ENCODE data around the gene KLHDC10.
"Not testable (repeated sequence)": the region's sequence is repeated elsewhere in the genome, so short reads cannot be mapped to it uniquely, and the experiment has no call there.

Gene KLHDC10

DNA sequence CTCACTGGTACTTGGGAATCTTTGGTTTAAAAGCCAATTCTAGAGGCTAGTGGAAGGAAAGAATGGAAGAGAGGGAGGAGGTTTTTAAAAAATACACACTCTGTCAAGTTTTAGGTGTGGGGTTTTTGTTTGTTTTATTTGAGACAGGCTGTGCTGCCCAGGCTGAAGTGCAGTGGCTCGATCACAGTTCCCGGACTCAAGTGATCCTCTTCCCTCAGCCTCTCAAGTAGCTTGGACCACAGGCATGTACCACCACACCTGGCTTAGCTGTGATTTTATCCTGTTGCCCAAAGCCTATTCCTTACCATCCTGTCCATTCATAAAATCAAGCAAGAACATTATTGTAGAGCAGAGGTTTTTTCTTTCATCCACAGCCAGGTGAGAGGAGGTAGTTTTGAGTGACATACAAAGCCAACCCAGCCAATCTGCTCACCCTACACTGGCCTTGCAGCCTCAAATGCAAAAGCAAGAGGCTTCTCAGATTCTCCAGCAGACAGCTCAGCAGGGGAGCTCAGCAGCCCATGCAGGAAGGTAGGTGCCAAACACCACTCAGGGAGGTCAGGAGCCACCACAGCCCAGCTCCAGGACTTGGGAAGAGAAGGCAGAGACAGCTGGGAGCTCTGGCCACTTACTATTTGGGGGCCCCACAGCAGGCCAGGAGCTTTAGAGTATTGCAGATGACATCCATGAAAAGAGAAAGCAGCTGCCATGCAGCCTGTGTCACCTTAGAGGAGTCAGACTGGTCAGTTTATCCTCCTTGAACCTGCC lies 69.0 kb downstream of the KLHDC10 start:
- Mint-ChIP-seq H3K9me3 (no peaks in the 10 kb centered on the region), H3K36me3 (ENCODE audit: low read depth) (peaks cover 34% of the 10 kb centered on the region), H3K27ac (no peak overlapping the region)

DNA sequence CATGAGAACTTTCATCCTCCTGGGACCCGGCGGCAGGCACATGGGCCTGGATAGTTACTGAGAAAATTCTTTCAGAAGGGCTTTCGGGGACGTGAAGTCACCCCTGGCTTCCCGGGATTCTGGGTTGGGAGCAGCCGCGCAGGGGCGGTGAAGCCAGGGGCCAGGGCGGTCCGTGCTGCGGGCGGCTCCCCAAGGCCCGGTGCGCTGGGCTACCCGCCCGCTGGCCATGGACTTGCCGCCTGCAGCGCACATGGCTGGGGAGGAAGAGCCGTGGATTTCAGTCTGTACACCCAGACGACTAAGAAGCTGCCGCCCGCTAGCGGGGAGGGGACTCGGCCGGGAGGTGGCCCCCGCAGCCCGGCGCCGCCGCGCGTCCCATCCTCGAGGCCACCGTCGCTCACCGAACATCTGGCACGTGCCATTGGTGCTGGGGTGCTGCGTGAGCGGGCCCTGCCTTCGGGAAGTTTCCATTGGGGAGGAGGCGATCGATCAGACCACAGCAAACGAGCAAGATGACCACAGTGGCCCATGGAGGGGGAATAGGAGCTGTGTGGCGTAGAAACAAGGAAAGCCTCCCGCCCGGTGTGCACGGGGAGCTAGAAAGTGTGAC lies 70.3 kb downstream of the KLHDC10 start:
- Mint-ChIP-seq H3K4me3 (peak overlapping the region; percentile 58), H3K27me3 (no peaks in the 10 kb centered on the region), H3K36me3 (ENCODE audit: low read depth) (peaks cover 29% of the 10 kb centered on the region), H3K4me1 (ENCODE audit: low read depth) (peaks cover 27% of the 10 kb centered on the region), H3K27ac (no peak overlapping the region), H3K9me3 (no peaks in the 10 kb centered on the region)

More for the DNA sequence above, 69.0 kb downstream of the KLHDC10 start:
- H3K4me3 Mint-ChIP-seq: no peak overlapping the region
- H3K27me3 Mint-ChIP-seq: no peaks in the 10 kb centered on the region
- H3K4me1 Mint-ChIP-seq (ENCODE audit: low read depth): peaks cover 28% of the 10 kb centered on the region

DNA sequence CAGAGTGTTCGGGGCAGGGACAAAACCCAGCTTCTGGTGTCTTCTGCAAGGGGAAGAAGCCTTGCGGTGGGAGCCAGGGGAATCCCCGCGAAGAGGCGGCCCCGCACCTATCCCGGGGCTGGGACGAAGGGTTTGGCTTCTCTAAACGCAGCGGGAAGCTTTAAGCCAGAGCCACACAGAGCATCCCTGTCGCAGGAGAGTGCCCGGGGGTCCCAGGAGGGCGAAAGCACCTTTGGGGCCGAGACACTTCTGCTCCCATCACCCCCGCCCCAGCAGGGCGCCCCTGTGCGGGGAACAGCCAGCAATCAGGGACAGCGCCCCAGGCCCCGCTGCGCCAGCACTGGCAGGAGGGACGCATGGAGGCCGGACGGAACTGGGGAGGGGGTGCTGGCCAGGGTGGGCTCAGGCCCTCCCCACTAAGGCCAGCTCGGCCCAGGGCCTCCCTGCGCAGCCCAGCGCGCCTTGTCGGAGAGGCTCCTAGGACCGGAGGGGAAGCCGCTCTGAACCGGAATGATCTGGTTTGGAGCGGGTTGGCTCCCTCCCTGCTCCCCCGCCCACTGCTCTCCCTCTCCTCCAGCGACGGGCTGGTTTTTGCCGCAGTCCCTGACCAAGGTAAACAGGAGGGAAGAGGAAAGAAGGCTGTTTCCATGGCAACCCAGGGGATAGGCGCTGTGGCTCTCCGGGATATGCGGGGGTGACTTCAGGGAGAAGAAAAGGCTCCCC lies 71.0 kb downstream of the KLHDC10 start:
- Mint-ChIP-seq H3K4me3 (peak overlapping the region; percentile 58), H3K4me1 (ENCODE audit: low read depth) (peaks cover 23% of the 10 kb centered on the region), H3K36me3 (ENCODE audit: low read depth) (peaks cover 22% of the 10 kb centered on the region), H3K9me3 (no peaks in the 10 kb centered on the region), H3K27ac (peak overlapping the region; percentile 21), H3K27me3 (no peaks in the 10 kb centered on the region)

DNA sequence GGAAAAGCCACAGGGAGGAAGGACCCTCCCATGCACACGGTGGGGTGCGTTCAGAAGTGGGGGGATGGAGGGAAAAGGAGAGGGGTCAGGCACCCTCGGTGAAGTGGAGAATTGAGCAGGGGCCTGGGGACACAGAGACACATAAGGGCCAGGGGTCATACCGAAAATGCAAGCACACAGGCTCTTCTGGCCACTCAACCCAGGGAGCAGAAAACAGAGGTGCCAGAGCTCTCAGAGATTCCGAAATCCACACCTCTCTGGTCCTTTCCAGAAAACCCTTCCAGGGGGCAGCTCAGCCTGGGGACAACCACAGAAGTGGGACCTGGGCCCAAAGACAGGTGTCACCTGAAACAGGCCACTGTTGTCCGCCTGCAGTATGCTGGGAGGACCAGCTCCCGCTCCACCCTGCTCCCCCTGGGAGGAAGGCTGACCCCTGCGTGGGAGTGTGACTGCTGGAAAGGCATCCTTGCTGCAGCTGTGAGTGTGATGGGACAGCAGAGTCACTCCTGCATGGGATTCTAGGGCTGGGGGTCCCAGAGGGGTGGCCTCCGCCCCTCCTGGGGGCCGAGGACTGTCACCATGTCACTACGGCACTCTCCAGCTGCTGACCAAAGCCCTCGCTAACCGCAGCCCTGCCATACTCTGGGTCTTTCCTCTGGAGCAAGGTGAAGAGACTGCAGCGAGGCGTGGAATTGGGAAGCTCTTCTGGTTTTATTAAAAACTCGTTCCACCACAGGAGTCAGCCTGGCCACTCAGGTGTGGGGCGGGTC lies 71.7 kb downstream of the KLHDC10 start:
- Mint-ChIP-seq H3K27me3 (no peaks in the 10 kb centered on the region), H3K9me3 (no peaks in the 10 kb centered on the region), H3K4me1 (ENCODE audit: low read depth) (peaks cover 19% of the 10 kb centered on the region), H3K36me3 (ENCODE audit: low read depth) (peaks cover 19% of the 10 kb centered on the region), H3K27ac (peak overlapping the region; percentile 21), H3K4me3 (no peak overlapping the region)

DNA sequence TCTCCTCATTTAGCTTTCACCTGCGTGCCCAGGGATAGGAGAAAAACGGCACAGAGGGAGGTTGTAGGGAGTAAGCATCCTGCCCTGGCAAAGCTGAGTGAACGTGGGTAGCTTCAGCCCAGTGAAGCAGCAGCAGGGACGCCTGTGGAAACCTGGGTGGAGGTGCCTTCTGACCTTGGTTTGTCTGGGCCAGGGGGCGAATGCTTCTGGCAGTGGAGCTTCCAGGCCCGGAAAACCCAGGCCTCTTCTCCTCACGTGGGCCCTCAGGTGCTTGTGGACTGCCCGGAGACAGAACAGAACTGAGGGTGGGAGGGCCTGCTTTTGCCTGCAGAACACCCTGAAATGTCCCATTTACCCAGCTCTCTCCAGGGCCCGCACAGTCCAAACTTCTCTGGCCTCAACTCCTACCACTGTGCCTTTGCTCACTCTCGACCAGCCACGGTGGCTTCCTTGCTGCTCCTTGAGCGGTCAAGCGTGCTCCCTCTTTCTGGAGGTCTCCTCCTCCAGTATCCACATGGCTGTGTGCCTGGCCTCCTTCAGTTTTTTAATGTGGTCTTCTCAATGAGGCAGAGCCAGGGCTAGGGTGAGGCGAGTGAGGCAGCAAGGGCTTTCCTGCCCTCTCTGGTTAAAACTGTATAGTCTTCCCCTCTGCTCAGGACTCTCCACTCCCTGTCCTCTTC lies 72.5 kb downstream of the KLHDC10 start:
- Mint-ChIP-seq H3K27me3 (no peaks in the 10 kb centered on the region), H3K27ac (no peak overlapping the region), H3K9me3 (no peaks in the 10 kb centered on the region), H3K4me3 (no peak overlapping the region), H3K36me3 (ENCODE audit: low read depth) (peaks cover 16% of the 10 kb centered on the region), H3K4me1 (ENCODE audit: low read depth) (peaks cover 19% of the 10 kb centered on the region)

DNA sequence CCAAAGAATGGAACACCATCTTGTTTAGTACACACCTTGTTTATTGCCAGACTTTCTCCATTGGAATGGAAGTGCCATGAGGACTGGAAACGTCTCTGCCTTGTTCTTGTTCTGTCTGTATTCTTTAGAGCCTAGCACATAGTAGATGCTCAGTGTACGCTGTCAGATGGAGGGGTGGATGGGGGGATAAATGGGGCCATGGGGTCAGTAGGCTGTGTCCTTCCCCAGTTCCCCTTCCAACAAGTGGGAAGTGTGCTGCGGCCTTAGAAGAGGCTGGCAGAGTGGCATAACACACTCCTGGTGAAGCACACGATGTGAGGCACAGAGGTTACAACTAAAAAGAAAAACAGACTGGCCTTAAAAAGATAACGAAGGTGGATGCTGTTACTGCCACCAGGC lies 73.0 kb downstream of the KLHDC10 start:
- H3K36me3 Mint-ChIP-seq (ENCODE audit: low read depth): peaks cover 13% of the 10 kb centered on the region
- no peaks in the 10 kb centered on the region for H3K27me3 Mint-ChIP-seq
- no peaks in the 10 kb centered on the region for H3K9me3 Mint-ChIP-seq
- no peak overlapping the region for H3K27ac Mint-ChIP-seq
- no peak overlapping the region for H3K4me3 Mint-ChIP-seq
- peaks cover 19% of the 10 kb centered on the region for H3K4me1 Mint-ChIP-seq (ENCODE audit: low read depth)

DNA sequence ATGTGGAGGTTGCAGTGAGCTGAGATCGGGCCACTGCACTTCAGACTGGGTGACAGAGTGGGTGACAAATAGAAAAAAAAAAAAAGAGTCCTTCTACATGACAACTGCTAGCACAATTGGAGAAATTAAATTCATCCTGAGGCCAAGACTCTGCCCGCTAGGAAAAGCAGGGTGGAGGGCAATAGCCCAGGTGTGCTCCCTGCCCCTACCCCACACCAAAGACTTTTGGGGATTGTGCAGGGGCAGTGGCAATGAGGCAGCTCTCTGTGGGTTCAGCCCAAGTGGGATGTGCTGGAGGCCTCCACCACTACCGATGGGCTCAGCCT lies 73.6 kb downstream of the KLHDC10 start:
- Mint-ChIP-seq H3K27me3 (no peaks in the 10 kb centered on the region), H3K4me3 (no peak overlapping the region), H3K4me1 (ENCODE audit: low read depth) (peaks cover 19% of the 10 kb centered on the region), H3K27ac (no peak overlapping the region), H3K36me3 (ENCODE audit: low read depth) (peaks cover 11% of the 10 kb centered on the region), H3K9me3 (no peaks in the 10 kb centered on the region)

DNA sequence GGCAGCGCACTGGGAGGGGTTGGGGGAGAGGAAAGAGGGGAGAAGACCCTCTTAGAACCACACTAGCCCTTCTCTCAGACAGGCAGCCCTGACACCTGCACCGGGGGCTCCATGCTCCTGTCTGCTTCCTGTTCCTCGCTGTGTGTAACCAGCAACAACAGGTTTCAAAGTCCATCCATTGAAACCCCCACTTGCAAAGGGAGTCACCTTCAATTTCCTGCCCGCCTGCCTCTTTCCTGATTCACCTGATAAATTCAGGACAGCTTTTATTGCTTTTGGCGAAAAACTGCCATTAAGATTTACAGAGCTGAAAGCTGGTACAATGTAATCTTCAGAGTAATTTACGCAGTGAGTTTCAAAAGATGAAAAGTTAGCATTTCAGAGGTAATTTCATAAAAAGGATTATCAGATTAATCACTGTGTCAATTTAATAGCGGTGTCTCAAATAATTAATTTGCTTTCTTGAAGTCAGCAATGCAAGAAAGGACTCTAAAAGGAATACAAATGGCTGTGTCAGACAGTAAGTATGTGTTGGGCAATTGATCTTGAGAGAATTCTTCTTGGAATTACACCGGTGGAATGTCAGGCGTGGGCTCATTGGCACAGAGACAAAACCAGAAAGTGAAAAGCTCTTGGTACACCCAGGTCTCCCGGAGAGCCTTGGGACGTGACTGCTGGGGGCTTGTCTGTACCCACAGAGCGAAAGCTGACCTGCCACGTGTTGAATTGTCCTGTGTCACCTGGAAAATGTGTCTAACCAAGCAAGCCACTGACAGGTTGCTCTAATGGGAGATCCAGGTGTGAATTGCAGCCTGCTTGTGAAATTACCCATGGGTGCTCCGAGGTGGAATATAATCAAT lies 74.2 kb downstream of the KLHDC10 start:
- Mint-ChIP-seq H3K4me1 (ENCODE audit: low read depth) (peaks cover 19% of the 10 kb centered on the region), H3K27me3 (no peaks in the 10 kb centered on the region), H3K27ac (no peak overlapping the region)

DNA sequence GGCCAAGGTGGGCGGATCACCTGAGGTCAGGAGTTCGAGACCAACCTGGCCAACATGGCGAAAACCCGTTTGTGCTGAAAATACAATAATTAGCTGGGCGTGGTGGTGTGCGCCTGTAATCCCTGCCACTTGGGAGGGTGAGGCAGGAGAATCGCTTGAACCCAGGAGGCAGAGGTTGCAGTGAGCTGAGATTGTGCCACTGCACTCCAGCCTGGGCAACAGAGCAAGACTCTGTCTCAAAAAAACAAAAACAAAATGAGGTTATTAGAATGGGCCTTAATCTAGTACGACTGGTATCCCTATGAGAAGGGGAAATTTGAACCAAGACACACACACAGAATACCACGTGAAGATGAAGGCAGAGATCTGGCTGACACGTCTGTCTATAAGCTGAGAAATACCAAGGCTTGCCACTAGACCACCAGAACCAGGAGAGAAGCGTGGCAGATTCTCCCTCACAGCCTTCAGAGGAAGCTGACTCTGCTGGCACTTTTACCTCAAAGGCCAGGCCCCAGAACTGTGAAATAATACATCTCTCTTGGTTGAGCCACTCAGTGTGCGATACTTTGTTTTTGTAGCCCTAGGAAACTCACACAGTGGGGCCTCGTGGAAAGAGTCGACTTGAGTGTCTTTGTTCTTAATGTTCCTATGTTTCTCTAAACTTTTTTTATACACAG lies 75.2 kb downstream of the KLHDC10 start:
- H3K27me3 Mint-ChIP-seq: peaks cover 3% of the 10 kb centered on the region
- H3K36me3 Mint-ChIP-seq (ENCODE audit: low read depth): no peaks in the 10 kb centered on the region
- no peaks in the 10 kb centered on the region for H3K9me3 Mint-ChIP-seq
- no peak overlapping the region for H3K27ac Mint-ChIP-seq
- H3K4me1 Mint-ChIP-seq (ENCODE audit: low read depth): peaks cover 15% of the 10 kb centered on the region
- H3K4me3 Mint-ChIP-seq: no peak overlapping the region

More for the DNA sequence above, 74.2 kb downstream of the KLHDC10 start:
- Mint-ChIP-seq H3K36me3 (ENCODE audit: low read depth) (peaks cover 5% of the 10 kb centered on the region), H3K9me3 (no peaks in the 10 kb centered on the region), H3K4me3 (no peak overlapping the region)

DNA sequence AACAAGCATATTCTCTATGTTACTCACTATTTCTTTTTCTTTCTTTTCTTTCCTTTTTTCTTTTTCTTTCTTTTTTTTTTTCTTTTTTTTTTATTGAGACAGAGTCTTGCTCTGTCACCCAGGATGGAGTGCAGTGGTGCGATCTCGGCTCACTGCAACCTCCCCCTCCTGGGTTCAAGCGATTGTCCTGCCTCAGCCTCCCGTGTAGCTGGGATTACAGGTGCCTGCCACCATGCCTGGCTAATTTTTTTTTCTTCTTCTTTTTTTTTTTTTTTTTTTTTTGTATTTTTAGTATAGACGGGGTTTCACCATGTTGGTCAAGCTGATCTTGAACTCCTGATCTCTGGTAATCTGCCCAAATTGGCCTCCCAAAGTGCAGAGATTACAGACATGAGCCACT lies 75.8 kb downstream of the KLHDC10 start:
- not testable (repeated sequence) for H3K36me3 Mint-ChIP-seq (ENCODE audit: low read depth); H3K27ac Mint-ChIP-seq; H3K4me3 Mint-ChIP-seq; H3K27me3 Mint-ChIP-seq; H3K9me3 Mint-ChIP-seq
- H3K4me1 Mint-ChIP-seq (ENCODE audit: low read depth): peaks cover 12% of the 10 kb centered on the region

DNA sequence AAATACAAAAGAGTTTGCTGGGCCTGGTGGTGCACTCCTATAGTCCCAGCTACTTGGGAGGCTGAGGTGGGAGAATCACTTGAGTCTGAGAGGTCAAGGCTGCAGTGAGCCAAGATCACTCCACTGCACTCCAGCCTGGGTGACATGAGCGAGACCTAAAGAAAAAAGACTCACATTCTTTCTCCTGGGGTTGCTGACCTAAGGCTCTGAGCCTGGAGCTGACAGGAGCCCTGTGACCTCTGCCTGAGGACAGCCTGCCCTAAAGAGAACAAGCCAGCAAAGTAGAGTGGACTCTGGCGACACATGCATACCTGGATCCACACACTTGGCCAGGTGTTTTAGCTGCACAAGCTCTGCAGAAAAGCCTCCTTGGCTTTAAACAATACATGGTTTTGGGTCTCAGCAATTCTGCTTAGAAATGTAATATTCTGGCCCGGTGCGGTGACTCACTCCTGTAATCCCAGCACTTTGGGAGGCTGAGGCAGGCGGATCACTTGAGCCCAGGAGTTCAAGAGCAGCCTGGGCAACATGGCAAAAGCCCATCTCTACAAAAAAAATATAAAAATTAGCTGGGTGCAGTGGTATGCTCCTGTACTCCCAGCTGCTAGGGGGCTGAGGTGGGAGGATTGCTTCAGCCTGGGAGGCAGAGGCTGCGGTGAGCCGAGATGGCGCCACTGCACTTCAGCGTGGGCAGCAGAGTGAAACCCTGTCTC lies 76.5 kb downstream of the KLHDC10 start:
- Mint-ChIP-seq H3K27ac (no peak overlapping the region), H3K9me3 (no peaks in the 10 kb centered on the region), H3K4me3 (no peak overlapping the region), H3K36me3 (ENCODE audit: low read depth) (no peaks in the 10 kb centered on the region), H3K27me3 (peaks cover 3% of the 10 kb centered on the region), H3K4me1 (ENCODE audit: low read depth) (peaks cover 9% of the 10 kb centered on the region)

DNA sequence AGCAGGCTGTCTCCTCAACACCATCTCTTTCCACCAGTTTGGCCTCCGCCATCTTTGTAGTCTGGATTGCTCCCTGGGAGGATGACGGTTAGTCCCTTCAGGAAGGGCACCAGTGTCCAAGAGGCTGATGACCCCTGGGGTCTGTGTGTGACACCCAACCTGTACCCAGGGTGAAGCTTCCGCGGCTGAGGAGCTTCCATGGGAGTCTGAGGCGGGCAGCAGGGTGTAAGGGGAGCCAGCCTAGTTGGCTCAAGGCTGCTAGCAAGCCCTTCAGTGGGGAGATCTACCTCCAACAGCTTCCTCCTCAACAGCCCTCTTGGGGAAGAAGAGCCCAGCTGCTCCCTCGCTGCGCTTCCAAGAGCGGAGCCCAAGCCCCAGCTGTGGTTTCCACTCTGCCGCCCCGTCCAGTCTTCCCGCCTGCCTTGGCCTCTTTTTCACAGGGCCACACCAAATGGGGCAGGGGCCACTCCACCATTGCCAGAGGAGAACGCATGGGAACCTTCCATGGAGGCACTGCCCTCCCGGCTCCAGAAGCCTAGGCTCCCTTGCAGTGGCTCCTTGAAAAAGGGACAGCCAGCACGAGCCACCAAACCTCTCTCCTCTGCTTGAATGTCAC lies 77.5 kb downstream of the KLHDC10 start:
- Mint-ChIP-seq H3K36me3 (ENCODE audit: low read depth) (no peaks in the 10 kb centered on the region), H3K27ac (no peak overlapping the region), H3K9me3 (no peaks in the 10 kb centered on the region), H3K4me3 (no peak overlapping the region), H3K27me3 (peaks cover 3% of the 10 kb centered on the region), H3K4me1 (ENCODE audit: low read depth) (peaks cover 9% of the 10 kb centered on the region)

Data from stimulated activated naive CD8-positive, alpha-beta T cell treated with anti-CD3 and anti-CD28 coated beads, Interleukin-15, Interleukin-2, amounts not matched to agents 100 ng/mL and 50 ng/mL, for 24 hours (primary cell).